GM21723 (cell line): ENCODE data around the gene SLPI.

Experiments
- ATAC-seq: cut with Tn5 transposase; IDR thresholded peaks from one replicate; pipeline ENCODE4 v1.9.1; 2021; ENCODE audit warnings: mild to moderate bottlenecking, moderate library complexity; ENCODE audit not compliant: unreplicated experiment

Gene SLPI

GRCh38 chr20:45218636-45219035 is 35.7 kb downstream of the SLPI start:
- no peak for ATAC-seq

- no peak for ATAC-seq
These were observed 36.2 kb downstream of the SLPI start for GRCh38 chr20:45218124-45218523.

- ATAC-seq, result no peak
These were observed 41.5 kb downstream of the SLPI start for GRCh38 chr20:45212836-45213235.

GRCh38 chr20:45211569-45212474 is 42.5 kb downstream of the SLPI start:
- no peak for ATAC-seq

GRCh38 chr20:45209924-45210323 is 44.4 kb downstream of the SLPI start:
- no peak for ATAC-seq

GRCh38 chr20:45206725-45207124 is 47.6 kb downstream of the SLPI start, which contains the start of gene SEMG1:
TSS of gene SEMG1 (plus strand) at chr20:45207033. CDS start at chr20:45207054, 21 bp downstream.
- ATAC-seq, result no peak
